GM23338 (cell line): Measurements from ENCODE around the gene DTNB. TPM values are rescaled to one million over a fixed set of nuclear protein-coding genes. Genes with fewer than 3 reads are reported as not detected.

Experiments
- ATAC-seq: fragments of 200-7000 bp; cut with Tn5 transposase; 3 replicates; pipeline ENCODE4 v1.9.1; 2020
- DNase-seq: peaks from one replicate; pipeline ENCODE4 v3.0.0-alpha.2; 2015; ENCODE audit warnings: low spot score
- H2AFZ ChIP-seq: fragments of 200-600 bp; sonication (generic); 2 replicates; pipeline ENCODE4 v1.8.0; 2016; ENCODE audit warnings: antibody characterized with exemption, mild to moderate bottlenecking, moderate library complexity
- H3F3A ChIP-seq: fragments of 200-600 bp; sonication (generic); replicated peaks from 2 replicates; pipeline ENCODE4 v1.8.0; 2017; ENCODE audit warnings: antibody characterized with exemption, mixed run types, low read depth
- H3K27ac ChIP-seq: fragments of 200-600 bp; sonication (generic); 2 replicates; pipeline ENCODE4 v1.6.1; 2016; ENCODE audit warnings: low read depth
- H3K27me3 ChIP-seq: fragments of 200-600 bp; sonication (generic); 2 replicates; pipeline ENCODE4 v1.8.0; 2016; ENCODE audit warnings: mild to moderate bottlenecking, mixed run types, moderate library complexity; ENCODE audit not compliant: insufficient read depth
- H3K36me3 ChIP-seq: fragments of 200-600 bp; sonication (generic); 2 replicates; pipeline ENCODE4 v1.8.0; 2016; ENCODE audit warnings: mild to moderate bottlenecking; ENCODE audit not compliant: insufficient read depth
- H3K4me1 ChIP-seq: fragments of 200-600 bp; sonication (generic); 2 replicates; pipeline ENCODE4 v1.8.0; 2016; ENCODE audit warnings: mild to moderate bottlenecking, moderate library complexity; ENCODE audit not compliant: insufficient read depth
- H3K4me2 ChIP-seq: fragments of 200-600 bp; sonication (generic); 2 replicates; pipeline ENCODE4 v1.7.1; 2017; ENCODE audit warnings: mixed run types
- H3K4me3 ChIP-seq: fragments of 200-600 bp; sonication (generic); 2 replicates; pipeline ENCODE4 v1.6.1; 2016; ENCODE audit warnings: mixed run types
- H3K79me2 ChIP-seq: fragments of 200-600 bp; sonication (generic); replicated peaks from 2 replicates; pipeline ENCODE4 v1.8.0; 2017; ENCODE audit warnings: mild to moderate bottlenecking; ENCODE audit not compliant: insufficient read depth
- H3K9me2 ChIP-seq: fragments of 200-600 bp; sonication (generic); 2 replicates; pipeline ENCODE4 v1.8.0; 2017; ENCODE audit not compliant: insufficient read depth
- H4K20me1 ChIP-seq: fragments of 200-600 bp; sonication (generic); replicated peaks from 2 replicates; pipeline ENCODE4 v1.8.0; 2017; ENCODE audit warnings: mild to moderate bottlenecking; ENCODE audit not compliant: insufficient read depth
- H3K27ac Mint-ChIP-seq: 2 replicates; pipeline ENCODE4 v1.8.0; 2020; ENCODE audit warnings: inconsistent platforms, mild to moderate bottlenecking, moderate library complexity, mixed read lengths
- H3K27me3 Mint-ChIP-seq: 3 replicates; pipeline ENCODE4 v1.8.0; 2022; ENCODE audit warnings: low read depth, mild to moderate bottlenecking, moderate library complexity, mixed read lengths, inconsistent platforms; ENCODE audit not compliant: insufficient read depth, poor library complexity
- H3K36me3 Mint-ChIP-seq: 3 replicates; pipeline ENCODE4 v1.8.0; 2021; ENCODE audit warnings: low read depth, mild to moderate bottlenecking, inconsistent platforms, moderate library complexity, mixed read lengths
- H3K4me1 Mint-ChIP-seq: 3 replicates; pipeline ENCODE4 v1.8.0; 2020; ENCODE audit warnings: mild to moderate bottlenecking, inconsistent platforms, mixed read lengths
- H3K4me3 Mint-ChIP-seq: 3 replicates; pipeline ENCODE4 v1.8.0; 2021; ENCODE audit warnings: moderate library complexity, mild to moderate bottlenecking, inconsistent platforms, mixed read lengths
- H3K9me3 Mint-ChIP-seq: 3 replicates; pipeline ENCODE4 v1.8.0; 2020; ENCODE audit warnings: moderate library complexity, mild to moderate bottlenecking, inconsistent platforms, mixed read lengths
- CREB1 ChIP-seq: fragments of 250-450 bp; sonication (Bioruptor Pico); IDR thresholded peaks from 2 replicates; pipeline ENCODE4 v1.5.0; 2020; ENCODE audit warnings: low read depth, mild to moderate bottlenecking, moderate library complexity
- EZH2 ChIP-seq: fragments of 200-600 bp; sonication (generic); IDR thresholded peaks from one replicate; pipeline ENCODE4 v1.8.0; 2017; ENCODE audit warnings: antibody characterized with exemption, mild to moderate bottlenecking, low read depth; ENCODE audit not compliant: unreplicated experiment
- EZH2phosphoT487 ChIP-seq: fragments of 200-600 bp; sonication (generic); IDR thresholded peaks from one replicate; pipeline ENCODE4 v1.8.1; 2018; ENCODE audit warnings: antibody characterized with exemption; ENCODE audit not compliant: unreplicated experiment
- NANOG ChIP-seq: IDR thresholded peaks from 2 replicates; pipeline ENCODE4 v1.6.1; 2016; ENCODE audit warnings: antibody characterized with exemption, borderline replicate concordance
- POLR2AphosphoS5 ChIP-seq: IDR thresholded peaks from 2 replicates; pipeline ENCODE4 v1.6.1; 2016; ENCODE audit warnings: antibody characterized with exemption, low read depth
- STAT1 ChIP-seq: IDR thresholded peaks from one replicate; pipeline ENCODE4 v1.6.1; 2016; ENCODE audit warnings: antibody characterized with exemption; ENCODE audit not compliant: unreplicated experiment
- ZNF114 ChIP-seq: fragments of 250-450 bp; sonication (Bioruptor Pico); IDR thresholded peaks from 2 replicates; pipeline ENCODE4 v1.5.0; 2020; ENCODE audit warnings: mild to moderate bottlenecking, moderate library complexity
- long read RNA-seq: library from polyadenylated mRNA; unstranded; transcript quantifications from one replicate; pipeline ENCODE4 v2.0.0, GENCODE V29; 2020; ENCODE audit not compliant: unreplicated experiment
- polyA plus RNA-seq: library from polyadenylated mRNA; unstranded; fragments of >200 nt; fragmentation: Nextera tagmentation; extraction: Ambion mirVana; gene quantifications from 2 replicates; pipeline ENCODE4 v1.2.1, GENCODE V29; 2016
- total RNA-seq: library from RNA; depleted of rRNA; stranded (reverse); fragments of >200 nt; shearing (Covaris generic); gene quantifications from 2 replicates; pipeline ENCODE4 v1.2.3, GENCODE V29; 2014; rRNA removed
- TF ChIP-seq, protein P1 (sequence below): IDR thresholded peaks from one replicate; pipeline ENCODE4 v1.6.1; 2018; ENCODE audit warnings: antibody characterized with exemption; ENCODE audit not compliant: unreplicated experiment
- TF ChIP-seq, protein P2 (sequence below), 2 experiments: fragments of 200-600 bp in 1 of 2; sonication (generic) in 1 of 2; conservative IDR thresholded peaks; 2 replicates each; pipeline versions ENCODE4 v1.5.1 to v1.6.1; 2016 to 2017; ENCODE audit warnings: antibody characterized with exemption in 2 of 2, low read depth in 2 of 2, mild to moderate bottlenecking in 2 of 2, moderate library complexity in 1 of 2

The DTNB gene
- 22.1 and 27.5 TPM in 2 replicates for total RNA-seq
- polyA plus RNA-seq = 29.4 and 32.1 TPM in 2 replicates
- long read RNA-seq, transcript DTNB-201 (20 exons, 2,464 nt) = major isoform, 6 of 22 reads
- long read RNA-seq, partial matches to known transcripts = 5 of 22 reads
- long read RNA-seq, other reads (novel, unspliced or antisense) = 10 of 22 reads

DNA sequence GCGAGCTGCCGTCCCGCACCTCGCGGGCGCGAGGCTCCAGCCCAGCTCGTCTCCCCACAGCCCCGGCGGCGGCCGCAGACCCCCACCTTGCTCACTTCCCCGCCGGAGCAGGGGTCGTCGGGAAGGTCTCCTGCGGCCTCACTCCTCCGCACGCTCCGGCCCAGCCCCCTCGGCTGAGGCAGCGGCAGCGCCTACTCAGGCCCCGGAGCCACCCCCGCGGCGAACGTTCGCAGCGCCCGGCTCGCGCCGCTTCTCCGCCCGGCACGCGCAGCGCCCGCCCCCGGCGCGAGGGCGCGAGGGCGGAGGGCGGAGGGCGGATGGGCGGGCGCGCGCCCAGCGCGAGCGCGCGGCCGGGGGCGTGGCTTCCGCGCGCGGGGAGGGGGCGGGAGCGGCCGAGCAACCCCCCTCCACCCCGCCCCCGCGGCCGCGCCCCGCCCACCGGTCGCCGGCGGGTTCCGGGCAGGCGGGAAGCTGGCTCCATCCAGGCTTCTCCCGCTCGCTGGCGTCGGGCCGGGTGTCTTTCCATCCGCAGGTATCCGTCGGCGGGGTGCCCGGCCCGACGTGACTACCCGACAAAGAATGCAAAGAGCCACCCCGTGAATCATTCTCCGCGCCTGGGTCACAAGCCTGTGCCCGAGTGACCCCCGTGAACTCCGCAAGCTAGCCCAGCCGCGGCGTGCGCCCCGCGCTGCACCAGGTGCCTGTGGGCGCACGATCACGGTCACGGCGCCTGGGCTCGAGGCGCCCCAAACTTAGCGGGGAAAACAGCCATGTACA, at the start of gene DTNB:
Gene DTNB (minus strand): TSS at position 278 of the 777 bp plus-strand sequence. CDS start 20,917 bp downstream, outside the sequence.
- H4K20me1 ChIP-seq = 0 out of 2 replicates have a peak, but pooled peaks cover 9% of the 10 kb centered on the region
- TF ChIP-seq CREB1 (CRISPR knock-in tag) (peak; percentile 41; the same call in 1 of the 2 replicates), ZNF114 (CRISPR knock-in tag) (no peak), EZH2 (no peak), POLR2AphosphoS5 (peak; percentile 73)
- peak; percentile 60 for ATAC-seq

DNA sequence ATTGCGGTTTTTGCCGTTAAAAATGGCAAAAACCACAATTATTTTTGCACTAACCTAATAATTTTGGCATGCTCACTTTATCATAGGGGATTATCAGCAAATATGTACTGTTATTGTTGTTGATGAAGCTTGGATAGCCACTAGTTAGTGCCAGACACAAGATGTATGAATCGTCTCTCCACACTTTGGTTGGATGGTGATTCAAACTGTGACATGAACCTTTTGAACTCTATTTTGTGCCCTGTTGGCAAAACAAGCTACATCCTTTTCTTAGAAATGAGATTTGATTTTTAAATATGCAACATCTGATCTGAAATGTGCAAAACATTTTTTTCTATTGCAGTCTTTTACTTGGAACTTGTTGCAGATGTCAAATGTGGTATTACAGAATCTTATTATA, 48.8 kb upstream of the DTNB start:
- no peak overlapping the region for H3K27ac ChIP-seq
- H3K4me3 Mint-ChIP-seq = no peak overlapping the region
- H4K20me1 ChIP-seq = no peaks in the 10 kb centered on the region
- no peak overlapping the region for H3K4me2 ChIP-seq
- H3K27me3 ChIP-seq = no peaks in the 10 kb centered on the region
- H3K27ac Mint-ChIP-seq = no peak overlapping the region
- 0 out of 2 replicates have a peak, but pooled peaks cover 2% of the 10 kb centered on the region for H3K4me1 ChIP-seq
- no peaks in the 10 kb centered on the region for H3F3A ChIP-seq
- H3K27me3 Mint-ChIP-seq = peaks cover 3% of the 10 kb centered on the region
- no peaks in the 10 kb centered on the region for H3K79me2 ChIP-seq
- H3K9me3 Mint-ChIP-seq = peaks cover 7% of the 10 kb centered on the region; the same call in 1 of the 3 replicates
- no peak overlapping the region for H3K4me3 ChIP-seq
- no peaks in the 10 kb centered on the region for H3K36me3 ChIP-seq
- DNase-seq (no peak), ATAC-seq (no peak)
- H3K4me1 Mint-ChIP-seq = no peaks in the 10 kb centered on the region; the same call in 2 of the 3 replicates
- no peaks in the 10 kb centered on the region for H3K9me2 ChIP-seq
- no peaks in the 10 kb centered on the region for H3K36me3 Mint-ChIP-seq
- H2AFZ ChIP-seq = peak overlapping the region; percentile 54; the same call in 1 of the 2 replicates
- TF ChIP-seq STAT1 (no peak), NANOG (no peak), POLR2AphosphoS5 (no peak), EZH2phosphoT487 (no peak), CREB1 (CRISPR knock-in tag) (no peak)
- TF ChIP-seq, protein P1, sequence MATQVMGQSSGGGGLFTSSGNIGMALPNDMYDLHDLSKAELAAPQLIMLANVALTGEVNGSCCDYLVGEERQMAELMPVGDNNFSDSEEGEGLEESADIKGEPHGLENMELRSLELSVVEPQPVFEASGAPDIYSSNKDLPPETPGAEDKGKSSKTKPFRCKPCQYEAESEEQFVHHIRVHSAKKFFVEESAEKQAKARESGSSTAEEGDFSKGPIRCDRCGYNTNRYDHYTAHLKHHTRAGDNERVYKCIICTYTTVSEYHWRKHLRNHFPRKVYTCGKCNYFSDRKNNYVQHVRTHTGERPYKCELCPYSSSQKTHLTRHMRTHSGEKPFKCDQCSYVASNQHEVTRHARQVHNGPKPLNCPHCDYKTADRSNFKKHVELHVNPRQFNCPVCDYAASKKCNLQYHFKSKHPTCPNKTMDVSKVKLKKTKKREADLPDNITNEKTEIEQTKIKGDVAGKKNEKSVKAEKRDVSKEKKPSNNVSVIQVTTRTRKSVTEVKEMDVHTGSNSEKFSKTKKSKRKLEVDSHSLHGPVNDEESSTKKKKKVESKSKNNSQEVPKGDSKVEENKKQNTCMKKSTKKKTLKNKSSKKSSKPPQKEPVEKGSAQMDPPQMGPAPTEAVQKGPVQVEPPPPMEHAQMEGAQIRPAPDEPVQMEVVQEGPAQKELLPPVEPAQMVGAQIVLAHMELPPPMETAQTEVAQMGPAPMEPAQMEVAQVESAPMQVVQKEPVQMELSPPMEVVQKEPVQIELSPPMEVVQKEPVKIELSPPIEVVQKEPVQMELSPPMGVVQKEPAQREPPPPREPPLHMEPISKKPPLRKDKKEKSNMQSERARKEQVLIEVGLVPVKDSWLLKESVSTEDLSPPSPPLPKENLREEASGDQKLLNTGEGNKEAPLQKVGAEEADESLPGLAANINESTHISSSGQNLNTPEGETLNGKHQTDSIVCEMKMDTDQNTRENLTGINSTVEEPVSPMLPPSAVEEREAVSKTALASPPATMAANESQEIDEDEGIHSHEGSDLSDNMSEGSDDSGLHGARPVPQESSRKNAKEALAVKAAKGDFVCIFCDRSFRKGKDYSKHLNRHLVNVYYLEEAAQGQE = no peak
- TF ChIP-seq, protein P2, sequence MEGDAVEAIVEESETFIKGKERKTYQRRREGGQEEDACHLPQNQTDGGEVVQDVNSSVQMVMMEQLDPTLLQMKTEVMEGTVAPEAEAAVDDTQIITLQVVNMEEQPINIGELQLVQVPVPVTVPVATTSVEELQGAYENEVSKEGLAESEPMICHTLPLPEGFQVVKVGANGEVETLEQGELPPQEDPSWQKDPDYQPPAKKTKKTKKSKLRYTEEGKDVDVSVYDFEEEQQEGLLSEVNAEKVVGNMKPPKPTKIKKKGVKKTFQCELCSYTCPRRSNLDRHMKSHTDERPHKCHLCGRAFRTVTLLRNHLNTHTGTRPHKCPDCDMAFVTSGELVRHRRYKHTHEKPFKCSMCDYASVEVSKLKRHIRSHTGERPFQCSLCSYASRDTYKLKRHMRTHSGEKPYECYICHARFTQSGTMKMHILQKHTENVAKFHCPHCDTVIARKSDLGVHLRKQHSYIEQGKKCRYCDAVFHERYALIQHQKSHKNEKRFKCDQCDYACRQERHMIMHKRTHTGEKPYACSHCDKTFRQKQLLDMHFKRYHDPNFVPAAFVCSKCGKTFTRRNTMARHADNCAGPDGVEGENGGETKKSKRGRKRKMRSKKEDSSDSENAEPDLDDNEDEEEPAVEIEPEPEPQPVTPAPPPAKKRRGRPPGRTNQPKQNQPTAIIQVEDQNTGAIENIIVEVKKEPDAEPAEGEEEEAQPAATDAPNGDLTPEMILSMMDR (conservative IDR thresholded peaks at IDR 0.05; ENCODE audit: low read depth in 2 of 2) = no peak

More for the DNA sequence above, at the start of gene DTNB:
- Histone ChIP-seq H3K36me3 (no peaks in the 10 kb centered on the region), H3K79me2 (peaks cover 41% of the 10 kb centered on the region), H3K4me2 (peak within 1 kb of the TSS; percentile 100), H3K4me3 (peak within 1 kb of the TSS; percentile 97), H3K27ac (peak within 1 kb of the TSS; percentile 90; the same call in 1 of the 2 replicates), H3K27me3 (peaks cover 23% of the 10 kb centered on the region), H2AFZ (peak within 1 kb of the TSS; percentile 97), H3F3A (peaks cover 13% of the 10 kb centered on the region; the same call in 1 of the 2 replicates), H3K4me1 (peaks cover 28% of the 10 kb centered on the region), H3K9me2 (no peaks in the 10 kb centered on the region)
- Mint-ChIP-seq H3K27ac (peak within 1 kb of the TSS; percentile 63), H3K36me3 (no peaks in the 10 kb centered on the region), H3K4me1 (peaks cover 33% of the 10 kb centered on the region), H3K9me3 (no peaks in the 10 kb centered on the region), H3K27me3 (peaks cover 14% of the 10 kb centered on the region), H3K4me3 (peak within 1 kb of the TSS; percentile 85)
- DNase-seq = peak; percentile 85
